Fibroblast of lung (primary cell): ENCODE results near the gene CREB3. TPM values are rescaled to one million over a fixed set of nuclear protein-coding genes. Genes with fewer than 3 reads are reported as not detected.
A peak's percentile ranks its signal among the peaks of the same experiment; 100 is the strongest.

Experiments used
- DNase-seq, 2 donors: peaks; one replicate each; pipeline versions ENCODE4 v3.0.0 to v3.0.0-alpha.2; 2010; ENCODE audit warnings: low read depth in 2 of 2
- H2AFZ ChIP-seq: 2 replicates; pipeline ENCODE4 v1.5.1; 2012; ENCODE audit warnings: low read length, control low read depth, inconsistent platforms
- H3K27ac ChIP-seq: 2 replicates; pipeline ENCODE4 v1.5.1; 2011; ENCODE audit warnings: low read length, control low read depth; ENCODE audit not compliant: insufficient read depth
- H3K27me3 ChIP-seq: 2 replicates; pipeline ENCODE4 v1.5.1; 2011; ENCODE audit warnings: mild to moderate bottlenecking, low read length; ENCODE audit not compliant: control insufficient read depth, insufficient read depth
- H3K36me3 ChIP-seq: 2 replicates; pipeline ENCODE4 v1.5.1; 2011; ENCODE audit warnings: low read length; ENCODE audit not compliant: control insufficient read depth, insufficient read depth
- H3K4me1 ChIP-seq: 2 replicates; pipeline ENCODE4 v1.5.1; 2011; ENCODE audit warnings: low read length; ENCODE audit not compliant: control insufficient read depth, insufficient read depth; ENCODE audit errors: extremely low read depth
- H3K4me2 ChIP-seq: 2 replicates; pipeline ENCODE4 v1.5.1; 2011; ENCODE audit warnings: low read length, control low read depth; ENCODE audit not compliant: insufficient read depth; ENCODE audit errors: extremely low read depth
- H3K4me3 ChIP-seq, 4 experiments: fragments of 200-600 bp in 1 of 4; sonication (generic) in 1 of 4; replicated peaks in 1 of 4; 2 replicates each; pipeline ENCODE4 v1.5.1; 2011 to 2016; ENCODE audit warnings: low read length in 4 of 4, low read depth in 3 of 4, mild to moderate bottlenecking in 3 of 4, control low read depth in 2 of 4, inconsistent platforms in 1 of 4, mixed read lengths in 1 of 4; ENCODE audit not compliant: insufficient read depth in 1 of 4; ENCODE audit errors: control extremely low read depth in 1 of 4
- H3K79me2 ChIP-seq: 2 replicates; pipeline ENCODE4 v1.5.1; 2012; ENCODE audit warnings: mild to moderate bottlenecking, low read length, inconsistent platforms; ENCODE audit not compliant: control insufficient read depth, insufficient read depth
- H3K9ac ChIP-seq: 2 replicates; pipeline ENCODE4 v1.5.1; 2011; ENCODE audit warnings: mild to moderate bottlenecking, low read length, control low read depth; ENCODE audit not compliant: insufficient read depth
- H3K9me3 ChIP-seq: 2 replicates; pipeline ENCODE4 v1.5.1; 2012; ENCODE audit warnings: low read depth, low read length; ENCODE audit not compliant: control insufficient read depth, insufficient read depth
- H4K20me1 ChIP-seq: 2 replicates; pipeline ENCODE4 v1.5.1; 2011; ENCODE audit warnings: low read length; ENCODE audit not compliant: control insufficient read depth, insufficient read depth; ENCODE audit errors: extremely low read depth
- CTCF ChIP-seq, 2 donors: IDR thresholded peaks in 1 of 2; conservative IDR thresholded peaks in 1 of 2; 1 replicate in 1 of 2; 2 replicates in 1 of 2; pipeline ENCODE4 v1.5.1; 2011 to 2012; ENCODE audit warnings: low read length in 2 of 2, control low read depth in 1 of 2, inconsistent platforms in 1 of 2, low read depth in 1 of 2, mild to moderate bottlenecking in 1 of 2
- EZH2 ChIP-seq: IDR thresholded peaks from 2 replicates; pipeline ENCODE4 v1.5.1; 2012; ENCODE audit warnings: low read length, control low read depth, mild to moderate bottlenecking; ENCODE audit errors: missing control alignments
- polyA plus RNA-seq, 2 donors: library from polyadenylated mRNA; depleted of rRNA in 1 of 2; stranded (reverse) in 1 of 2; unstranded in 1 of 2; fragments of >200 nt; gene quantifications; 2 replicates each; pipeline ENCODE4 v1.2.1, GENCODE V29; 2011 to 2012; ENCODE audit warnings: missing spikeins in 1 of 2
- total RNA-seq: library from RNA; depleted of rRNA; stranded (reverse); fragments of >200 nt; gene quantifications from 2 replicates; pipeline ENCODE4 v1.2.1, GENCODE V29; 2014

The CREB3 gene
- total and polyA plus RNA-seq, 2 donors (not counting 1 experiment from before 2014, with no cell fraction given): 50.2 to 70.2 TPM

- H3K27ac ChIP-seq: no peak overlapping the region
Measured at GRCh38 chr9:35696520-35697215, 35.8 kb upstream of the CREB3 start.

GRCh38 chr9:35697486-35697885 lies 35.0 kb upstream of the CREB3 start:
- Histone ChIP-seq H3K9me3 (no peaks in the 10 kb centered on the region), H3K27me3 (no peaks in the 10 kb centered on the region), H3K4me1 (peaks cover 6% of the 10 kb centered on the region), H2AFZ (no peak overlapping the region), H4K20me1 (no peaks in the 10 kb centered on the region), H3K79me2 (no peaks in the 10 kb centered on the region), H3K4me3 (no peak overlapping the region), H3K27ac (no peak overlapping the region), H3K4me2 (no peak overlapping the region), H3K9ac (no peak overlapping the region), H3K36me3 (peaks cover 47% of the 10 kb centered on the region)
- TF ChIP-seq CTCF (conservative IDR thresholded peaks at IDR 0.05 in 1 of 2, IDR thresholded peaks at IDR 0.05 in 1 of 2; ENCODE audit: low read depth in 1 of 2, low read length in 2 of 2) (no peak), EZH2 (no peak)
- DNase-seq: no peak

More at GRCh38 chr9:35696520-35697215, 35.8 kb upstream of the CREB3 start:
- peaks cover 6% of the 10 kb centered on the region for H3K4me1 ChIP-seq
- H3K79me2 ChIP-seq: no peaks in the 10 kb centered on the region
- H3K9ac ChIP-seq: no peak overlapping the region
- H3K27me3 ChIP-seq: no peaks in the 10 kb centered on the region
- TF ChIP-seq EZH2 (no peak), CTCF (conservative IDR thresholded peaks at IDR 0.05 in 1 of 2, IDR thresholded peaks at IDR 0.05 in 1 of 2; ENCODE audit: low read depth in 1 of 2, low read length in 2 of 2) (peak; percentile 84 to 96)
- no peak overlapping the region for H2AFZ ChIP-seq
- no peak overlapping the region for H3K4me2 ChIP-seq
- H3K36me3 ChIP-seq: peaks cover 44% of the 10 kb centered on the region
- no peak overlapping the region for H3K4me3 ChIP-seq
- DNase-seq: peak; percentile 38 to 55
- no peaks in the 10 kb centered on the region for H3K9me3 ChIP-seq
- H4K20me1 ChIP-seq: no peaks in the 10 kb centered on the region

- H4K20me1 ChIP-seq: no peaks in the 10 kb centered on the region
- no peak overlapping the region for H3K4me2 ChIP-seq
- DNase-seq: no peak
- peaks cover 52% of the 10 kb centered on the region for H3K36me3 ChIP-seq
- no peaks in the 10 kb centered on the region for H3K27me3 ChIP-seq
- H2AFZ ChIP-seq: no peak overlapping the region
- no peaks in the 10 kb centered on the region for H3K9me3 ChIP-seq
- H3K4me3 ChIP-seq: no peak overlapping the region
- no peak overlapping the region for H3K27ac ChIP-seq
- peaks cover 6% of the 10 kb centered on the region for H3K4me1 ChIP-seq
- no peak overlapping the region for H3K9ac ChIP-seq
- H3K79me2 ChIP-seq: no peaks in the 10 kb centered on the region
- no peak for TF ChIP-seq CTCF (conservative IDR thresholded peaks at IDR 0.05 in 1 of 2, IDR thresholded peaks at IDR 0.05 in 1 of 2; ENCODE audit: low read depth in 1 of 2, low read length in 2 of 2)
- no peak for TF ChIP-seq EZH2
Measured at GRCh38 chr9:35698231-35698630, 34.2 kb upstream of the CREB3 start.
